Keratinocyte (primary cell): ENCODE data around the gene TUBA4B.

Experiments
- EZH2 ChIP-seq: IDR thresholded peaks from one replicate; pipeline ENCODE4 v1.6.1; 2012; ENCODE audit warnings: inconsistent platforms, mild to moderate bottlenecking, low read length, moderate library complexity
- TF ChIP-seq, protein P1 (sequence below), 3 experiments: IDR thresholded peaks in 1 of 3; conservative IDR thresholded peaks in 1 of 3; optimal IDR thresholded peaks in 1 of 3; 2 replicates in 2 of 3; 3 replicates in 1 of 3; pipeline versions ENCODE3 to v1.5.1; 2011; ENCODE audit warnings: low read length in 3 of 3, mild to moderate bottlenecking in 3 of 3, moderate library complexity in 2 of 3, control low read depth in 1 of 3, inconsistent platforms in 1 of 3; ENCODE audit not compliant: insufficient read depth in 2 of 3; ENCODE audit errors: extremely low read depth in 1 of 3

DNA sequence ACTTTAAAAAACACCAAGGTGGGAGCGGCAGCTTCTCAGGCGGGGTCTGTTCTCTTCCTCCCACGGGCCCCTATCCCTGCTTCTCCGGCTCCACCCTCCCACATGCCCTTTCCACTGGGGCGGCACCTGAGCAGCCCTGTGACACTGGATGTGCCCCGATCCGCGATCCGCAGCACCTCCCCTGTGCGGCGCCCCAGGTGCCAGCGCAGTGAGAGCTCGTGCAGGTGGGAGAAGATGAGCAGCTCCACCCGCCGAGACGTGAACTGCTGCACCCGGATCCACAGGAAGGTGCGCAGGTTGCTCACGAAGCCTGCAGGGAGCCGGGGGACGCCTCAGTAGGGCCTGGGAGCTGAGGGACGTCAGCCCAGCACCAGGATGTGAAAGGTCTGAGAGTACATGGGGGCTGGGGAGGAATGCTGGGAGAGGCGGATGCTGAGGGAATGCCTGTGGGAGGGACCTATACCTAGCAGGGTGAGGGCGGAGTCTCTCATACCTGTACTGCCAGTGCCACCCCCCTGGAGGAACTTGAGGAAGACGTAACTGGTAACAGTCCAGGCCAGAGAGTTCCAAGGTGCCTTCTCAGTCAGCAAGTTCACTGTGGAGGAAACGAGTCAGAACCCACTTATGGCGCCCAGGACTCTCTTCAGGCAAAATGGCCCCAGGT lies 37.0 kb upstream of the TUBA4B start:
- TF ChIP-seq EZH2, result no peak
- TF ChIP-seq, protein P1, sequence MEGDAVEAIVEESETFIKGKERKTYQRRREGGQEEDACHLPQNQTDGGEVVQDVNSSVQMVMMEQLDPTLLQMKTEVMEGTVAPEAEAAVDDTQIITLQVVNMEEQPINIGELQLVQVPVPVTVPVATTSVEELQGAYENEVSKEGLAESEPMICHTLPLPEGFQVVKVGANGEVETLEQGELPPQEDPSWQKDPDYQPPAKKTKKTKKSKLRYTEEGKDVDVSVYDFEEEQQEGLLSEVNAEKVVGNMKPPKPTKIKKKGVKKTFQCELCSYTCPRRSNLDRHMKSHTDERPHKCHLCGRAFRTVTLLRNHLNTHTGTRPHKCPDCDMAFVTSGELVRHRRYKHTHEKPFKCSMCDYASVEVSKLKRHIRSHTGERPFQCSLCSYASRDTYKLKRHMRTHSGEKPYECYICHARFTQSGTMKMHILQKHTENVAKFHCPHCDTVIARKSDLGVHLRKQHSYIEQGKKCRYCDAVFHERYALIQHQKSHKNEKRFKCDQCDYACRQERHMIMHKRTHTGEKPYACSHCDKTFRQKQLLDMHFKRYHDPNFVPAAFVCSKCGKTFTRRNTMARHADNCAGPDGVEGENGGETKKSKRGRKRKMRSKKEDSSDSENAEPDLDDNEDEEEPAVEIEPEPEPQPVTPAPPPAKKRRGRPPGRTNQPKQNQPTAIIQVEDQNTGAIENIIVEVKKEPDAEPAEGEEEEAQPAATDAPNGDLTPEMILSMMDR (optimal IDR thresholded peaks at IDR 0.05 in 1 of 3, IDR thresholded peaks at IDR 0.05 in 1 of 3, conservative IDR thresholded peaks at IDR 0.05 in 1 of 3; ENCODE audit: extremely low read depth in 1 of 3, insufficient read depth in 2 of 3, low read length in 3 of 3), result no peak
